A549 treated with ZK216348 at 1 μM for 4 hours (cell line): ENCODE results near the gene TREML4. TPM values are rescaled to one million over a fixed set of nuclear protein-coding genes. Genes with fewer than 3 reads are reported as not detected.

ENCODE experiments used
- total RNA-seq: library from RNA; stranded (reverse); fragments of 200-300 nt; extraction: Qiagen RNA extraction; gene quantifications from 5 replicates; pipeline ENCODE4 v1.2.3, GENCODE V29; 2022; ENCODE audit warnings: low read depth

Gene TREML4, protein sequence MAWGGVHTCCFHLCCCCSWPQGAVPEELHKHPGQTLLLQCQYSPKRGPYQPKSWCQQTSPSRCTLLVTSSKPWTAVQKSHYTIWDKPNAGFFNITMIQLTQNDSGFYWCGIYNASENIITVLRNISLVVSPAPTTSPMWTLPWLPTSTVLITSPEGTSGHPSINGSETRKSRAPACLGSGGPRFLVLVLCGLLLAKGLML
- total RNA-seq: not detected in 5 replicates

DNA sequence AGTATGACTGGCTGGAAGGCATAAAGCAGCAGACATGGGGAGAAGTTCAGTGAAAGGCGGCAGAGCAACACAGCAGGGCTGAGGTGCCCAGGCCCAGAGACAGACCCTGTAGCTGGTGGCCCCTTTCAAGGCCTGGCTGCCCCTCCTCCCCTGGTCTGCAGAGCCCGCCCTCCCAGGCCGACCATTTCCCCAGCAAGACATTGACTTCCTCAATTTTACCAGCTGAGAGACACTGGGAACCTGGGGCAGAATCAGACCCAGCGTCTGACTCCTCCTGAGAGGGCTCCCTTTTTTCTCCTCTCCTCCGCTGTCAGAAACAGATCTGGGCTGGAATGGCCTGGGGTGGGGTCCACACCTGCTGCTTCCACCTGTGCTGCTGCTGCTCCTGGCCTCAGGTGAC, at the start of gene TREML4:
TREML4 (plus strand) TSS at position 254 of the 400 bp plus-strand sequence; CDS start at position 333, 79 bp downstream.

GRCh38 chr6:41200901-41201763, 27.0 kb upstream of the TREML4 start, which contains the start of gene TREML2:
Gene TREML2, minus strand, starts transcription at chr6:41201149. Its CDS starts 141 bp downstream, at chr6:41201008.

DNA sequence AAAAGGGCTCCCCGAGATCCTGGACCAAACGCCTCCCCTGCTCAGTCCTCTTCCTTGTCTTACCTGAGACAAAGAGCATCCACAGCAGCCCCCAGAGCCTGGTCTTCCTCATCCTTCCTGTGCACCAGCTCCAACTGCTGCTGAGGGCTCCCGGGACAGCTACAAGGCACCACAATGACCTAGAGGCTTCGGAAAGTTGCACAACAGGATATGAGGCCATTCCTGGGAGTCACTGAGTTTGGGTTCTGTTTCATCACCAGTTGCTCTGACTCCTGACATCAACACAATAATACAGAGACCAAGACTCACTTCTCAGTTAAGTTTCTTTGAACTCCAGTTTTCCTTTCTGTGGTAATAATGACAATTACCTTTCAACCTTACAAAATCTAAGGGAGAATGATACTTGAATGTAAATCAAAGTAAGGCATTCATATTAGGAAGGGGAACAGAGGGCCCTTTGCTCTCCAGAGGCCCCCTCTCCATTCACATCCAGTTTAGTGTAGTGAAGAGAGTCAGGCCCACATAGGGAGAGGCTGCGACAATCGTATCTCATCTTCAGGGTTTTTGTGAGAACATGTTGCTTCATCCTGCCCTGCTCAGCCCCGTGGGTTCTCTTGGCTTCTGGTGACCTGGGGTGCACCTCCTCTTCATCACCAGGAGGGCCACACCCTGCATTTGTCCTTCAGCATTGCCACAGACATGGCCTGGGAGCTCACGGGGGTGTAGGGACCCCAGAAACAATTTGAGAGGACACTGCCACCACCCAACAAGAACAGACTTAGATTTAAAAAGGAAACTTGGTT, 58.6 kb downstream of the TREML4 start, which contains the start of gene TREM1:
TREM1 (minus strand) TSS at position 139 of the 803 bp plus-strand sequence; CDS start at position 112, 27 bp downstream.

Other genes starting within 250 kb of the TREML4 start
- gene UNC5CL, start 189.1 kb upstream of the TREML4 start, total RNA-seq: 0.25 to 0.57 TPM (median 0.48 TPM) in 5 replicates
- gene TSPO2, start 185.9 kb upstream of the TREML4 start, total RNA-seq: not detected in 5 replicates
- gene APOBEC2, start 175.1 kb upstream of the TREML4 start, total RNA-seq: not detected in 5 replicates
- gene OARD1, start 156.0 kb upstream of the TREML4 start, total RNA-seq: 18.8 to 21.9 TPM (median 19.9 TPM) in 5 replicates
- gene NFYA, start 155.4 kb upstream of the TREML4 start, total RNA-seq: 10.0 to 14.7 TPM (median 14.0 TPM) in 5 replicates
- not detected in 5 replicates for gene TREML1, start 74.0 kb upstream of the TREML4 start, total RNA-seq
- not detected in 5 replicates for gene TREM2, start 65.2 kb upstream of the TREML4 start, total RNA-seq
- gene TREML2, start 27.2 kb upstream of the TREML4 start, total RNA-seq: not detected in 5 replicates
- 0.36 to 0.58 TPM in 2 of 5 replicates, not detected in the others for gene TREM1, start 58.3 kb downstream of the TREML4 start, total RNA-seq
- gene NCR2, start 107.3 kb downstream of the TREML4 start, total RNA-seq: not detected in 5 replicates